Upper lobe of right lung (tissue), 1 donor: ENCODE results near the gene KLRC2. TPM values are rescaled to one million over a fixed set of nuclear protein-coding genes. Genes with fewer than 3 reads are reported as not detected.
"Not testable (repeated sequence)": the region's sequence is repeated elsewhere in the genome, so short reads cannot be mapped to it uniquely, and the experiment has no call there.

Experiments
- ATAC-seq: fragments of 200-7000 bp; cut with Tn5 transposase; one replicate; pipeline ENCODE4 v1.9.1; 2020; ENCODE audit warnings: mild to moderate bottlenecking, moderate library complexity
- DNase-seq: peaks from one replicate; pipeline ENCODE4 v3.0.0-alpha.2; 2020
- H3K27ac ChIP-seq: fragments of 200-600 bp; one replicate; pipeline ENCODE4 v1.8.0; 2022
- H3K27me3 ChIP-seq: fragments of 200-600 bp; one replicate; pipeline ENCODE4 v1.8.0; 2022; ENCODE audit warnings: mild to moderate bottlenecking
- H3K36me3 ChIP-seq: fragments of 200-600 bp; one replicate; pipeline ENCODE4 v1.8.0; 2022
- H3K4me1 ChIP-seq: fragments of 200-600 bp; one replicate; pipeline ENCODE4 v1.8.0; 2022
- H3K4me3 ChIP-seq: fragments of 200-600 bp; one replicate; pipeline ENCODE4 v1.8.0; 2022; ENCODE audit warnings: mild to moderate bottlenecking
- H3K9me3 ChIP-seq: fragments of 200-600 bp; one replicate; pipeline ENCODE4 v1.8.0; 2022
- intact Hi-C: fragments of 100-400 bp; cut with DNase I; formaldehyde crosslinking; loops from one replicate; pipeline ENCODE4 v1.11.0; 2022
- long read RNA-seq: library from polyadenylated mRNA; unstranded; transcript quantifications from one replicate; pipeline ENCODE4 v2.0.0, GENCODE V29; 2021
- total RNA-seq: library from RNA; stranded (reverse); fragmentation: NEBNext Ultra II Directional; extraction: Animal tissue kit (Norgen Biotek cat#: 25700); gene quantifications from one replicate; pipeline ENCODE4 v1.2.1, GENCODE V29; 2021
- TF ChIP-seq, protein P1 (sequence below): fragments of 200-600 bp; IDR thresholded peaks from one replicate; pipeline ENCODE4 v1.8.0; 2022; ENCODE audit warnings: antibody characterized with exemption
- donor health status: DM: no; HTN: yes; CAD: no; lungs with severe emphysema.

Gene KLRC2
- total RNA-seq = 2.8 TPM
- long read RNA-seq, partial matches to known transcripts = 0 of 1 reads
- long read RNA-seq, other reads (novel, unspliced or antisense) = 0 of 1 reads

DNA sequence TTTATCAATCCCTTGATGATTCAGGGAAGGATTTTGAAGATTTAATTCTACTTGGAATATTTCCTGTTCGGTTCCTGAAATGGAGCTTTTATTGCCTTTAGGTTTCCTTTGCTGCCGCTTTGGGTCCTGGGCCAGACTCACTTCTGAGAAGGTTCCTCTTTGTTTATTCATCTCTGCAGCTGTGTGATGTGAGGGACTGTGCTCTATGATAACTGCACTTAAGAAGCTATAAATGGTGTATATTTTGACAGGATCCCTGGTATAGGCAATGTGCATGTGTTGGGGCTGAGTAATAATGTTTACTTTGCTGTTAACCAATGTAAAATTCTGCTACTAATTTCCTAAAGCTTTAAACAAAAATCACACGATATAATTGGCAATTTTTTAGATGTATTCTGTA, at the start of gene KLRC2:
TSS of gene KLRC2 (minus strand) at position 195 of the 400 bp plus-strand sequence. CDS start at position 171, 24 bp downstream.
- H3K27ac ChIP-seq, H3K27me3 ChIP-seq, H3K36me3 ChIP-seq, H3K4me3 ChIP-seq, DNase-seq, ATAC-seq, intact Hi-C loops, H3K9me3 ChIP-seq, H3K4me1 ChIP-seq: not testable (repeated sequence)

DNA sequence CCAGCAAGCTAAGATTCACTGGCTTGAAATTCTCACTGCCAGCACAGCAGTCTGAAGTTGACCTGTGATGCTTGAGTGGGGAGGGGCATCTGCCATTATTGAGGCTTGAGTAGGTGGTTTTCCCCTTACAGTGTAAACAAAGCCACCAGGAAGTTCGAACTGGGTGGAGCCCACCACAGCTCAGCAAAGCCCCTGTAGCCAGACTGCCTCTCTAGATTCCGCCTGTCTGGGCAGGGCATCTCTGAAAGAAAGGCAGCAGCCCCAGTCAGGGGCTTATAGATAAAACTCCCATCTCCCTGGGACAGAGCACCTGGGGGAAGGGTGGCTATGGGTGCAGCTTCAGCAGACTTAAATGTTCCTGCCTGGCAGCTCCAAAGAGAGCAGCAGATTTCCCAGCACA, 46.1 kb upstream of the KLRC2 start:
- intact Hi-C loops, DNase-seq, H3K4me3 ChIP-seq, H3K36me3 ChIP-seq, H3K9me3 ChIP-seq, H3K4me1 ChIP-seq, H3K27me3 ChIP-seq, ATAC-seq, H3K27ac ChIP-seq: not testable (repeated sequence)

DNA sequence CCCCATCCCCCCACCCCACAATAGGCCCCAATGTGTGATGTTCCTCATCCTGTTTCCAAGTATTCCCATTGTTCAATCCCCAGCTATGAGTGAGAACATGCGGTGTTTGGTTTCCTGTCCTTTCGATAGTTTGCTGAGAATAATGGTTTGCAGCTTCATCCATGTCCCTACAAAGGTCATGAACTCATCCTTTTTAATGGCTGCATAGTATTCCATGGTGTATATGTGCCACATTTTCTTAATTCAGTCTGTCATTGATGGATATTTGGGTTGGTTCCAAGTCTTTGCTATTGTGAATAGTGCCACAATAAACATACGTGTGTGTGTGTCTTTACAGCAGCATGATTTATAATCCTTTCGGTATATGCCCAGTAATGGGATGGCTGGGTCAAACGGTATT, 37.0 kb upstream of the KLRC2 start:
- H3K27me3 ChIP-seq, DNase-seq, H3K4me1 ChIP-seq, H3K36me3 ChIP-seq, H3K4me3 ChIP-seq, H3K27ac ChIP-seq, H3K9me3 ChIP-seq, intact Hi-C loops, ATAC-seq: not testable (repeated sequence)

GRCh38 chr12:10469701-10470100, 33.9 kb upstream of the KLRC2 start:
- no peaks in the 10 kb centered on the region for H3K27me3 ChIP-seq
- ATAC-seq = no peak
- no peaks in the 10 kb centered on the region for H3K4me1 ChIP-seq
- TF ChIP-seq, protein P1, sequence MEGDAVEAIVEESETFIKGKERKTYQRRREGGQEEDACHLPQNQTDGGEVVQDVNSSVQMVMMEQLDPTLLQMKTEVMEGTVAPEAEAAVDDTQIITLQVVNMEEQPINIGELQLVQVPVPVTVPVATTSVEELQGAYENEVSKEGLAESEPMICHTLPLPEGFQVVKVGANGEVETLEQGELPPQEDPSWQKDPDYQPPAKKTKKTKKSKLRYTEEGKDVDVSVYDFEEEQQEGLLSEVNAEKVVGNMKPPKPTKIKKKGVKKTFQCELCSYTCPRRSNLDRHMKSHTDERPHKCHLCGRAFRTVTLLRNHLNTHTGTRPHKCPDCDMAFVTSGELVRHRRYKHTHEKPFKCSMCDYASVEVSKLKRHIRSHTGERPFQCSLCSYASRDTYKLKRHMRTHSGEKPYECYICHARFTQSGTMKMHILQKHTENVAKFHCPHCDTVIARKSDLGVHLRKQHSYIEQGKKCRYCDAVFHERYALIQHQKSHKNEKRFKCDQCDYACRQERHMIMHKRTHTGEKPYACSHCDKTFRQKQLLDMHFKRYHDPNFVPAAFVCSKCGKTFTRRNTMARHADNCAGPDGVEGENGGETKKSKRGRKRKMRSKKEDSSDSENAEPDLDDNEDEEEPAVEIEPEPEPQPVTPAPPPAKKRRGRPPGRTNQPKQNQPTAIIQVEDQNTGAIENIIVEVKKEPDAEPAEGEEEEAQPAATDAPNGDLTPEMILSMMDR = no peak
- DNase-seq = no peak
- intact Hi-C loops = no loop called here
- no peaks in the 10 kb centered on the region for H3K36me3 ChIP-seq
- no peak overlapping the region for H3K27ac ChIP-seq
- no peaks in the 10 kb centered on the region for H3K9me3 ChIP-seq
- H3K4me3 ChIP-seq = no peak overlapping the region

DNA sequence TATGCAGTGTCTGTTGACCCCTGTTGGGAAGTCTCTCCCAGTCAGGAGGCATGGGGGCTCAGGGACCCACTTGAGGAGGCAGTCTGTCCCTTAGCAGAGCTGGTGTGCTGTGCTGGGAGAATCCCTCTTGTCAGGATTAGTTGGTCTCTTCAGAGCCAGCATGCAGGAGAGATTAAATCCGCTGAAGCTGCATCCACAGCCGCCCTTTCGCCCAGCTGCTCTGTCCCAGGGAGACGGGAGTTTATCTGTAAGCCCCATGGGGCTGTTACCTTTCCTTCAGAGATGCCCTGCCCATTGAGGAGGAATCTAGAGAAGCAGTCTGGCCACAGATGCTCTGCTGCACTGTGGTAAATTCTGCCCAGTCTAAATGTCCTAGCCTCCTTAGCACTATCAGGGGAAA, 30.5 kb upstream of the KLRC2 start:
- ATAC-seq = no peak

DNA sequence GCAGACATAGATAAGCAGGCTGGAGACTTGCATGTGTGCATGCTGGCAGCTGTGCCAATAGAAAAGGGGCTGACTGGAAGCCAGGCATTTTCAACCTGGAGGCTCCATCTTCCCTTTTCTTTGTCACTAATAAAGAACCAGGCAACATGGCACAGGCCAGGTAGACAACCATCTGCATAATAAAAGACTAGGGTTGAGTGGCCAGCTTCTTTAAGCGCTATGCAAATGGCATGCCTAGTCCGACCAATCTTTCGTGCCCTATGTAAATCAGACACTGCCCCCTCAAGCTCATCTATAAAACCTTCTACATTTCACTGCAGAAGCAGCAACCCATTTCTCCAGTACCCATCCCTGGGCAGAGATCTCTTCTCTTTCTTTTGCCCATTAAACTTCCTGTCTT, 21.9 kb upstream of the KLRC2 start:
- Histone ChIP-seq H3K27me3 (no peaks in the 10 kb centered on the region), H3K4me3 (no peak overlapping the region), H3K27ac (no peak overlapping the region), H3K4me1 (no peaks in the 10 kb centered on the region), H3K9me3 (peaks cover 16% of the 10 kb centered on the region), H3K36me3 (no peaks in the 10 kb centered on the region)
- ATAC-seq = no peak
- TF ChIP-seq, protein P1 = no peak
- DNase-seq = no peak
- intact Hi-C loops = no loop called here

More for the DNA sequence above, 30.5 kb upstream of the KLRC2 start:
- Histone ChIP-seq H3K36me3 (no peaks in the 10 kb centered on the region), H3K27me3 (no peaks in the 10 kb centered on the region), H3K4me1 (no peaks in the 10 kb centered on the region), H3K27ac (no peak overlapping the region), H3K4me3 (no peak overlapping the region), H3K9me3 (no peaks in the 10 kb centered on the region)
- TF ChIP-seq, protein P1 = no peak
- DNase-seq = no peak
- intact Hi-C loops = no loop called here

DNA sequence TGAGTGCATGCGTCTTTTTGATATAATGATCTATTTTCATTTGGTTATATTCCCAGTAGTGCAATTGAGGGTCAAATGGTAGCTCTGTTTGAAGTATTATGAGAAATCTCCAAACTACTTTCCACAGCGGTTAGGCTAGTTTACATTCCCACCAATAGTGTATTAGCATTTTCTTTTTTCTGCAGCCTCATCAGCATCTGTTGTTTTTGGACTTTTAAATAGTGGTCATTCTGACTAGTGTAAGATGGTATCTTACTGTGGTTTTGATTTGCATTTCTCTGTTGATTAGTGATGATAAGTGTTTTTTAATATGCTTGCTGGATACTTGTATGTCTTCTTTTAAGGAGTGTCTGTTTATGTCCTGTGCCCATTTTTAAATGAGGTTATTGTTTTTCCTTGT, 21.0 kb upstream of the KLRC2 start:
- DNase-seq (no peak), ATAC-seq (no peak)
- Histone ChIP-seq H3K36me3 (no peaks in the 10 kb centered on the region), H3K4me3 (no peak overlapping the region), H3K27ac (no peak overlapping the region), H3K4me1 (no peaks in the 10 kb centered on the region), H3K27me3 (no peaks in the 10 kb centered on the region), H3K9me3 (peaks cover 16% of the 10 kb centered on the region)
- TF ChIP-seq, protein P1 = no peak
- intact Hi-C loops = no loop called here
